GM18870 (cell line): ENCODE data around the gene TSPAN31.
"Not testable (repeated sequence)": the region's sequence is repeated elsewhere in the genome, so short reads cannot be mapped to it uniquely, and the experiment has no call there.

Experiments
- ATAC-seq: cut with Tn5 transposase; IDR thresholded peaks from one replicate; pipeline ENCODE4 v1.9.1; 2021; ENCODE audit warnings: moderate library complexity; ENCODE audit not compliant: unreplicated experiment

The TSPAN31 gene

DNA sequence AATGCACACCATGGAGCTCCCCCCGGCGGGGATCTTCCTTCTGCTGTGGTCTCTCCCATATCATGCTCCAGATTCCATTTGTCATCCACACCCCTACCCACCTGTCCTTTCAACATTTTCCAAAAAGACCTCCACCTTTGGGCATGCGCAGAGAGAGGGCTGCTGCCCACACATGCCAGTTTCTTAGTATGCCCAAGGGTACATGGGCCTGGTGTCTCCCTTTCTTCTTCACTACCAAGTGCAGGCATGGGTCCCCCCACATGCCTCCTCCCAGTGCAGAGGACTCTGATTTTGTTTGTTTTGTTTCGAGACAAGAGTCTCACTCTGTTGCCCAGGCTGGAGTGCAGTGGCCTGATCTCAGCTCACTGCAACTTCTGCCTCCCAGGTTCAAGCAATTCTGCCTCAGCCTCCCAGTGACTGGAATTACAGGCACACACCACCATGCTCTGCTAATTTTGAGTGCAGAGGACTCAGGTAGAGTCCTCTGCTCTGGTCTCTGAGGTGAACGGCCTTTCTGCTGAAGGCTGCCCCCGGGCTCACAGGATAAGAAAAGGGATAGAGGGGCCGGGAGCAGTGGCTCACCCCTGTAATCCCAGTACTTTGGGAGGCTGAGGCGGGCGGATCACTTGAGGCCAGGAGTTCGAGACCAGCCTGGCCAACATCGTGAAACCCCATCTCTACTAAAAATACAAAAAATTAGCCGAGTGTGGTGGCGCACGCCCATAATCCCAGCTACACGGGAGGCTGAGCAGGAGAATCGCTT lies 22.8 kb upstream of the TSPAN31 start:
- ATAC-seq, result not testable (repeated sequence)

GRCh38 chr12:57722716-57723629 lies 21.9 kb upstream of the TSPAN31 start:
- no peak for ATAC-seq

- ATAC-seq, result no peak
These were observed 21.2 kb upstream of the TSPAN31 start for GRCh38 chr12:57723630-57723962.

DNA sequence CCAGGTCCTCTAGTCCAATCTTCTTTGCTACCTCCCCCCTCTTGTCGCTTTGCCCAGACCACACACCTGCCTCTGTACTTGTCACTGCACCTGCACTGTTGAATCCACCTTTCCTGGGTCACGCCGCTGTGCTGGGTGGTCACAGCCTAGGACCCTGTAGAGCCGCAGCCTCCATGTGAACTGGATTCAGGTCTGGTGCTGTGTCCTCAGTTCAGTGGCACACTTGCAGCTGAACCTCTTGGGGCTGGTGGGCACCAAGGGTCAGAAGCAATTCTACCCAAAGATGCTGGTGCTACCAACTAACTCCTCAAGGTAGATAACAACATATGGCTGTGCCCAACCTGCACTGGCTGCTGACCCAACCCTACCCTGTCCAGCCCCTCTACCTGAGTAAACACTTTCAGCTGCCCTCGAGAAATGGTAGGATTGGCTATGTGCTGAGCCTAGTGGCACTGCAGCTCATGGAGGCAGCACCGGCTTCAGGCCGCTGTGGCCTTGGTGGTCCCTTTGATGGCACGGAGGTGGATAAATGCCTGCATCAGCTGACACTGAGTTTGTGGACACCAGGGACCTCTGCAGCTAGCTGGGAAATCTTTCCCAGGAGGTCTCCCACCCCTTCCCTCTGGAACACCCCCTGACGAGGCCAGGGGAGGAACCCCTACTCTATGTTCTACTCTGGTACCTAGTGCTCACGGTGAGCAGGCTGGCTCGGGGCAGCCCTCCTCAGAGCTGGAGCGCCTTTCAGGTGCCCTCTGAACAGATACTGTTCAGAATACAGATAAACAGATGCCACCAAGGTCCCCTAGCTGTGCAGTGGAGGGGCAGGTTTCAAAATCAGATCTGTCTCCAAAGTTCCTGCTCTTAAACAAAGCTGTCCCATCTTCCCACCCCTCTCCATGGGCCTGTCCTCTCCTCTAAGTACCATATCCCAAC lies 20.6 kb upstream of the TSPAN31 start:
- no peak for ATAC-seq

GRCh38 chr12:57724936-57725740 lies 19.7 kb upstream of the TSPAN31 start:
- no peak for ATAC-seq

GRCh38 chr12:57725851-57726150 lies 19.0 kb upstream of the TSPAN31 start:
- no peak for ATAC-seq

GRCh38 chr12:57726151-57726883 lies 18.5 kb upstream of the TSPAN31 start:
- no peak for ATAC-seq

- no peak for ATAC-seq
These were observed 17.7 kb upstream of the TSPAN31 start for GRCh38 chr12:57726884-57727757.

- no peak for ATAC-seq
These were observed 17.0 kb upstream of the TSPAN31 start for GRCh38 chr12:57727758-57728395.

DNA sequence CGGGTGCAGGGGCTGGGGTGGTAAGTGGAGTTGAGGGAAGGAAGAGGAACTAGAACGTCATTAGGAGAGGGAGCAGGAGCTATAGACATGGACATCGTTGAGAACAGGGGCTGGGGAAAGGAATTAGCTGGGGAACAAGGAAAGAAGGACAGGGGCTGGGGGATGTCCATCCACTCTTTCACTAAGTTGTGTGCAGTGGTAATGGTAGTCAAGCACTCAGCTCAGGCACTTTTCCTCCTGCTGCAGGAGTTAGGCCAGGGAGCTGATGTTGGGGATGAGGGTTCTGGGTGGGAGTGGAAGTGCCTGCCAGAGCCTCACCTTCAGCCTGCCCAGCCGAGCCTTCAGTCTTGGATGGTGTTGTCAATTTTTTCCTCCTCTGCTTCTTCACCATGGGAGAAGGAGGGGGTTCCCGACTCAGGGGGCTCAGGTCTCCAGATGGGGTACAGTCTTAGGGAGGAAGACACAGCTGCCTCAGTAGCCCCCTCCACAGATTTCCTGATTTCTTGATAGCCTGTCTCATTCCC lies 15.5 kb upstream of the TSPAN31 start:
- no peak for ATAC-seq

DNA sequence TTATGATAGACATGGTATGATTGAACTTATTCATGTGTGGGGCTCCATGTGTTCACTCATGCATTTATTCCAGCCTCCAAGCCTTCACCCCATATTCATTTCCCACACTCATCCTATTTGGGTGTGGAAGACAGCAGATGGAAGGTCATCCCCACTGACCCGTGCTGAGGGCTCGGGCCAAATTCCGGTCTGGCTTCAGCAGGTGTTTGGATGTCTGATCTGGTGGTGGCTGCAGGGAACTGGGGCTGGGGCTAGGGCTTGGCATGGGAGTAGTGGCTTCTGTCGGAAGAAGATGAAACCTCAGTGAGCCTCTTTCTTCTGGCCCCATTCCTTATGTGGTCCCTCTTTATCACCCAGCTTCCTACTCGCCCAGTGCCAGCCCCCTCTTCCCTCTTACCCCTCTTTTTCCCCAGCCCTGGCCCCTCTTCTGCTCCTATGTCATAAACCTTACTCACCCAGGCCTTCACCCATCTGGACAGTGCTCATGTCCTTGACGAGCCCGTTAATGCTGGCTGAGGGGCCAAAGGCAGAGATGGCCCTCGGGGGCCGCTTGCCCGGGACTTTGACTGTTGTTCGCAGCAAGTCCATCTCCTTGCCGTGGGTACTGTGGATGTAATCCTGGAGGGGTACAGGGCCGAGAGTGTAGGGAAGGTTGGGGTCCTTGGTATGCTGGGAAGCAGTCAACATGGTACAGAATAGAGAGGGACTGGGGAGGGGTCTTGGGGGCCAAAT lies 14.3 kb upstream of the TSPAN31 start:
- no peak for ATAC-seq

DNA sequence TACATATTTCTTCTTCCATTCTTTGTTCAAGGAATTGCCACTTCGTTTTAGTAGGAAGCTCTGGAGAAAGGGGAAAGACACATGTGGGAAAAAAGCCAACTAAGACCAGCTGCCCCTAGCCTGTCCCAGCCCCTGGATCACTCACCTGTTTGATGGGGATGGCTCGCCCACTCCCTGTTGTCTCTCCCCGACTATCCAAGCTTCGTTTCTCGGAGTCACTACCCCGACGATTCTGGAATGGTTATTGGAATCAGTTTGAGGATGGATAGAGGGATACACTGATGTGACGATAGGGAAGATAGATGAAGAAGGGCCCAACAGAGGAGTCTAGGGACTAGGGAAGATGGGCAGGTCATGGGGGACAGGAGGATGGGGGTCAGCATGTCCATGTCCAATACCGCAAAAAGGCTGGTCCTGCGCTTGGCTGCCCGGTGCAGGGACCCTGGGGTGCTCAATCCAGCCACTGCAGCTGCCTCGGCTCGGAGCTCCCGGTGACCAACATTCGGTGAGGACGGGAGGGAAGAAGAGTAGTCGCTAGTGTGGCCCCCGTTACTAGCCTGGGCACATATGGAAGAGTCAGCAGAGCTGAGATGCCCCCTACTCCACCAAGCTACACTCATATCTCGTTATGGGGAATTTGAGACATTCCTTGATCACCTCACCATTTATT lies 13.3 kb upstream of the TSPAN31 start:
- ATAC-seq, result no peak

- ATAC-seq, result no peak
These were observed 12.6 kb upstream of the TSPAN31 start for GRCh38 chr12:57732270-57732669.

- no peak for ATAC-seq
These were observed 11.9 kb upstream of the TSPAN31 start for GRCh38 chr12:57732726-57733593.

DNA sequence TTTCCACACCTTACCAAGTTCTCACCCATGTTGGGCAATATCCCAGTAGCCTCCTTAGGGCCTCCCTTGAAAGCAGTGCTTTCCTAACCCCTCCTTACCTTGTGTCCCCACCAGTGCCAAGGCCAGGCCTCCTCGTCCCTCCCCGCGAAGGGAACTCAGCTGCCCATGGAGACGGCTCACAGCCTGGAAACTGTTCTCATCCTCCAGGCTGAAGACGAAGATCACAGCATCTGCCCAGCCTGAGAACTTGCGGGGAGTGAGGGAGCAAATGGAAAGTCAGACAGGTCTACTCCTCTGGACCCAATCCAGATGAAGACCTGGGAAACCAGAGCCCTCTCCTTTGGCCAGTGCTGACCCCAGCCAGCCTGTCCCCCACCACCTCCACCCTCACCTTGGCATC lies 10.9 kb upstream of the TSPAN31 start:
- ATAC-seq, result no peak

DNA sequence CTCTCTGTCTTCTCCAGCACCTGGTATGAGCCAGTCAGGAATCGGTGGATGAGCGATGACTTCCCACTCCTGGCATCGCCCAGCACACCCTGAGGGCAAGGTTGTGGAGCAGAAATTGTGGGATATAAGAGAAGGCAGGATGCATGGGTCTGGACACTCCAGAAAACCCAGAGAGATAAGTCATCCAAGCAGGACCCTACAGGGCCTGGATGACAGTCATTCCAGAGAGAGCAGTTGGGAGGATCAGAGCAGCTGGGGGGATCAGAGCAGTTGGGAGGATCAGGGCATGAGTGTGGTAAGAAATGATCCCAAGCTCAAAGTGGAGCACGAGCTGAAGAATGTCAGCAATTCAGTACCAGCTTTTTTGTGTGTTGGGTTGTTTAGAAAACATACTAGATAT lies 10.2 kb upstream of the TSPAN31 start:
- no peak for ATAC-seq
